GM21529 (cell line): Measurements from ENCODE around the gene KLF2.
A peak's percentile ranks its signal among the peaks of the same experiment; 100 is the strongest.
"Not testable (repeated sequence)": the region's sequence is repeated elsewhere in the genome, so short reads cannot be mapped to it uniquely, and the experiment has no call there.

ENCODE experiments used
- ATAC-seq: cut with Tn5 transposase; IDR thresholded peaks from one replicate; pipeline ENCODE4 v1.9.1; 2021; ENCODE audit not compliant: unreplicated experiment

Gene KLF2

GRCh38 chr19:16336571-16336970 is 11.9 kb downstream of the KLF2 start:
- no peak for ATAC-seq

- no peak for ATAC-seq
Observed at GRCh38 chr19:16337809-16338469, 13.3 kb downstream of the KLF2 start.

GRCh38 chr19:16338470-16339360 is 14.1 kb downstream of the KLF2 start:
- peak; percentile 43 for ATAC-seq

DNA sequence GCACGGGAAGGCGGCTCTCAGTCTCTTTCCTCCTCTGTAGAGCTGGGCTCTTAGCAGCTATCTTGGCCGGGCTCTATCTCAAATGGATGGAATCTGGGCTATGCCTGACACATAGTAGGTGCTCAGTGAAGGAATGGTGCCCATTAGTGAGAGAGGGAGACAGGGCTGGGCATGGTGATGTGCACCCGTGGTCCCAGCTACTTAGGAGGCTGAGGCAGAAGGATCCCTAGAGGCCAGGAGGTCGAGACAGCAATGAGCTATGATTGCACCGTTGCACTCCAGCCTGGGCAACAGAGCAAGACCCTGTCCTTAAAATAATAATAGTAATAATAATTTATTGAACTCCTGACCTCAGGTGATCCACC is 14.7 kb downstream of the KLF2 start:
- ATAC-seq = no peak

- no peak for ATAC-seq
Observed at GRCh38 chr19:16340092-16340491, 15.5 kb downstream of the KLF2 start.

DNA sequence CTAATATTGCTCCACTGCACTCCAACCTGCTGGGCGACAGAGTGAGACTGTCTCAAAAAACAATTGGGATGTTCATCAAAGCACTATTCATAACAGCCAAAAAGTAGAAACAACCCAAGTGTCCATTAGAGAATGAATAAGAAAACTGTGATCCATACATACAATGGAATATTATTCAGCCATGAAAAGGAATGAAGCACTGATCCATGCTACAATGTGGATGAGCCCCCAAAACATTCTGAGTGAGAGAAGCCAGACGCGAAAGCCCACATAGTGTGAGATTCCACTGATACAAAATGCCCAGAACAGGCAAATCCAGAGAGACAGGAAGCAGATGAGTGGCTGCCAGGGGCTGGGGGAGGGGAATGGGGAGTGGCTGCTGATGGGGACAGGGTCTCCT is 16.0 kb downstream of the KLF2 start:
- ATAC-seq = no peak

DNA sequence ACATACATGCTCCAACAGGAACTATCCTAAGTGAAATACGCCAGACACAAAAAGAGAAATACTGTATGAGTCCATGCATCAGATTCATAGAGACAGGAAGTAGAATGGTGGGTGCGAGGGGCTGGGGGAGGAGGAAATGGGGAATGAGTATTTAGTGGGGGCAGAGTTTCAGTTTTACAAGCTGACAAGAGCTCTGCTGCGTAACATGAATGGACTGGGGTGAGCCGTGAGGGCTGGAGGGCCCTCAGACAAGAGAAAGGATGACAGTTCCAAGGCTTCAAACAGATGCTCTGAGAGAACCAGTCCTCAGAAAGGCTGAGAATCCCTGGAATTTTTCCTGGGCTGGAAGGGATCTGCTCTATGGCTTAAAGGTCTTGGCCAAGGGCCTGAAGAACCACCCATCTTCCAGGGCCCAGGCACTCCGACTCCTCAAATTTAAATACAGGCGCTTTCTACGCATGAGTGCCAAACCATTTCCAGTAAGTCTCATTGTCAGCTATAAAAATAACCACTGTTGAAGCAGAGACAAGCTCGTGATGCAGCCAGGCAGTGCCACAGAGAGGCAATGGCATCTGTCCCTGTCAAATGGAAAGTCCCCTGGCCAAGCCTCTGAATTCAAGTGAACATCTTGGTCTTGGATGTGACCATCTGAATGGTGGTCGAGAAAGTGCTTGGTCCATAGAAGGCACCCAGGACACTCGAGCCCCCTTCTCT is 17.5 kb downstream of the KLF2 start:
- peak; percentile 56 for ATAC-seq

DNA sequence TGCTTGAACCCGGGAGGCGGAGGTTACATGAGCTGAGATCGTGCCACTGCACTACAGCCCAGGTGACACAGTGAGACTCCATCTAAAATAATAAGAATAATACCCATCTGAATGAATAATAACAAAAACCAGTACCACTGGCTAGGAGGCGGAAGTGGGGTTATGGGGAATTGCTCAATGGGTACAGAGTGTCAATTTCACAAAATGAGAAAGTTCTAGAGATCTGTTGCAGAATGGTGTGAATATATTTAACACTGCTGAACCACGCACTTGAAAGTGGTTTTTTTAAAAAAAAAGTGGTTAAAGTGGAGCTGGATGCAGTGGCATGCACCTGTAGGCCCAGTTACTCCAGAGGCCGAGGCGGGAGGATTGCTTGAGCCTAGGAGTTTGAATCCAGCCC is 18.5 kb downstream of the KLF2 start:
- ATAC-seq = no peak

DNA sequence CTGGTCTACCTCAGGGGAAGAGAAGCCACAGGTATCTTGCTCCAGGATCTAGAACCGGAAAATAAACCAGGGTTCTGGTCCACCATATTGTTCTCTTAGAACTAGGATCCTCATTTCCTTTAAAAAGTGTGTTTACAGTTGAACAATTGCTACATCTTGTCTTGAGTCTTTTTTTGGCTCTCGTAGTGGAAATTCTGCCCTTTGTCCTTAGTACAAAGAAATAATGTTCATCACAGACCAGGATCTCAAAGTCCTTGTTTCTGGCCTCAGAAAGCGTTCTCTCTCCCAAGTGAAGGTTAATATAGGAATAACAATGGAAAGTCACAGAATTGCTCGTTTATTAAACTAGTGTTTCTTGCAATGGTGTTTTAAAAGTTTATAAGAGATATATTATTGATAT is 20.8 kb downstream of the KLF2 start:
- ATAC-seq = no peak

DNA sequence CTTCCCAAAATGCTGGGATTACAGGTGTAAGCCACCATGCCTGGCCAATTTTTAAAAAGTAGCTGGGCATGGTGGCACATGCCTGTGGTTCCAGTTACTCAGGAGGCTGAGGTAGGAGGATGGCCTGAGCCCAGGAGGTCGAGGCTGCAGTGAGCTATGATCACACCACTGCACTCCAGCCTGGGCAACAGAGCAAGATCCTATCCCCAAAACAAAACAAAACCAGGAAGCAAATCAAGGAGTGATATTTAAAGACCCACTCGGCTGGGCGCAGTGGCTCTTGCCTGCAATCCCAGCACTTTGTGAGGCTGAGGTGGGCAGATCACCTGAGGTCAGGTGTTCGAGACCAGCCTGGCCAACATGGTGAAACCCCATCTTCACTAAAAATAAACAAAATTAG is 22.5 kb downstream of the KLF2 start:
- ATAC-seq = not testable (repeated sequence)

DNA sequence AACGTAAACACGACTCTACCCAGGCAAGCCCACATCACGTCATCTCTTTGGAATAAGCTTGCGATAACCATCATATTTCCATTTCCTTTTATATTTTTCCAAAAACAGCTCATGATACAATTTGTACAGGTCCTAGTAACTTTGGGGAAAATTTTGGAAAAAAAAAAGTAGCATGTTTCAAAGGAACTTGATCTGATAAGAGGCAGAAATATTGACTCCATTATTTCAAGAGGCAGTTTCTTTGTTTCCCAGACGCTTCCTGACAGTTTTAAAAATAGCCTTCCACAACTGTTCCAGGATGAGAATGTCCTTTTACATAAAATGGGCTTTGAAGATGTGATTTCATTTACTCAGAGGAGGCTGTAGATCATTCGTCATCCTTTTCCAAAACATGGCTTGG is 23.1 kb downstream of the KLF2 start:
- ATAC-seq = no peak

GRCh38 chr19:16349551-16350152 is 25.0 kb downstream of the KLF2 start:
- ATAC-seq = no peak

DNA sequence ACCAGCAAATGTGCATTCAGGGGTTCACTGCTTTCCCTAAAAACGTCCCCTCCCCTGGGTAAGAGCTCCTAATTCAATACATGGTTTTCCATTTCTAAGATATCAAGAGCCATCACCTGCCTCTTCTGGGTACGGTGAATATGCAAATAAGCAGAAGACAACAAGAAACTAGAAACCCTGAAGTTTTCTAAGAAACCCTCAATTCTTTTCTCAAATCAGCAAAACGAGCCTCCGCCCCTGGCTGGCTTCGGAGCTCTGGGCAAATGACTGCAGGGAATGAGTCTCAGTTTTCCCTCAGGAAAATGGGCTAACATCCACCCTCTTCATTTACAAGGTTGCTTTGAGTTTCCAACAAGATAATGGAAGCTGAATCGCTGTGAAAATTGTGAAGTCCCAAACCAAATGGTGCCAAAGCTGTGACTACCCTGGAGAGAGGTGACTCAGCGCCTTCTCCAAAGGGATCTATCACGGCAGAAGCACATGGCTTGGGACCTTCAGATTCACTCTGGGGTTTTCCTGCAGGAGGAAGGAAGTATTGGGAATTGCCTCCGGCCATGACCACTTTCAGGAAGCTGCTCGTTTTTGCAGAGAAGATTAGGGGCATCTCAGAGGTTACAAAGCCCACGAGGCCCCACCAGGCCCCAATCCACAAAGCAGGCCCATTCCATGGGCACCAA is 26.6 kb downstream of the KLF2 start:
- no peak for ATAC-seq

GRCh38 chr19:16355293-16356043 is 30.8 kb downstream of the KLF2 start:
- ATAC-seq = no peak

DNA sequence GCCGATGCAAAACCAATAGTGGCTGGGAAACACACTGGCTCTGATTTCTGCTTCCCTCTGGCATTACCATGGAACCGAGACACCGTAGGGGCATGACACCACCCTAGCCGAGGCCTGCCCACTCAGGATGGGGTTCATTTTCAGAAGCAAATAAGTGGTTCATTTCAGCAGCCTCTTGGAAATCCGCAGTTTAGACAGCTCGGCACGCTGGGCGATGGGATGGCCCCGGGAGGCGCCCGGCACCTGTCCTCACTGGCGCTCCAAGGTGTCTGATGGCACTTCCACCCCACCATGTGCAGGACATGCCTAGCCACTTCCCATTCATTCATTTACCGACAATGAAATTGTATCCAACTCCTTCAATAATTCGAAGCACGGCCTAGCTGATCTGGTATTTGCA is 33.8 kb downstream of the KLF2 start:
- no peak for ATAC-seq

DNA sequence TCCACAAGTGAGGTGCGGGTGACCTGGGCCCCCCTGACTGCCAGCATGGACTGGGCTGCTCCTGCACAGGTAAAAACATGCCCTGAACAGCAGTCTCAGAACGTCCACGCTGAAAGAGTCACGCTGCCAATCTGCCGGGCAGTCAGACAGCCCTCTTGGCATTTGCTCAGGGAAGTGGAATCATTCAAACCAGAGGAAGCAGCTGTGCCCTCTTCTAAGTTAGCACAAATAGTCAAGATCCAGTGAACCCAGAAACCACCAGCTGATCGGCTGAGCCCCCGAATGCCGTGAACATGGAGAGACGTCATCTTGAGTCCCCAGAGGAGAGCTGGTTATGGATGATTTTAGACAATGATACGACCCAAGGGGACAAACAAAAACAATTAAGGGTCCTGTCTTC is 34.4 kb downstream of the KLF2 start:
- no peak for ATAC-seq

GRCh38 chr19:16359964-16360363 is 35.3 kb downstream of the KLF2 start:
- ATAC-seq = no peak

GRCh38 chr19:16360738-16361137 is 36.1 kb downstream of the KLF2 start:
- ATAC-seq = no peak

DNA sequence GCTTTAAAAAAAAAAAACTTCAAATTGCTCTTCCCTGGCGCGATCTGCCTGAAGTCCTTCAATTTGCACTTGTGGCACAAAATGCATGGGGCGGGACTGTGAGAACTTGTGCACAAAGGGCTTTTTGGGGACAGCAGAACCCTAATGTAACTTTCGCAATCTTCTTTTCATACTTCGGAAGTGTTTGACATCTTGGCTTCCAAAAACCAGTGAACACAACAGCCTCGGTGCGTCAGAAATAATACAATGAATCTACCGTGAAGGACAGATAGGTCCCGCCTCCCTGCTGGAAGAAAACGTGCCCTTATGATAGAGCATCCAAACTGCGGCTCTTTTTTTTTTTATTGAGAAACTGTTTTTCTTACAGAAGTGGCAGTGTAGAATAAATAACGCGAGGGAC is 36.6 kb downstream of the KLF2 start:
- ATAC-seq = no peak

GRCh38 chr19:16361926-16362325 is 37.3 kb downstream of the KLF2 start:
- ATAC-seq = no peak
